Stimulated activated CD4-positive, alpha-beta T cell treated with anti-CD3 and anti-CD28 coated beads, Interleukin-1b, Interleukin-23, amount 100 ng/mL, for 1 hour (primary cell): ENCODE results near the gene HDAC9.
"Not testable (repeated sequence)": the region's sequence is repeated elsewhere in the genome, so short reads cannot be mapped to it uniquely, and the experiment has no call there.

Source experiments
- DNase-seq, 2 donors: peaks; one replicate each; pipeline ENCODE4 v3.0.0-alpha.2; 2020; ENCODE audit warnings: low read depth in 2 of 2

The HDAC9 gene

GRCh38 chr7:18971839-18972238, 476.3 kb downstream of the HDAC9 start:
- DNase-seq, result no peak

- DNase-seq, result no peak
These were observed 479.3 kb downstream of the HDAC9 start for GRCh38 chr7:18974803-18975202.

GRCh38 chr7:18975276-18975675, 479.7 kb downstream of the HDAC9 start:
- DNase-seq, result no peak

GRCh38 chr7:18975689-18976280, 480.2 kb downstream of the HDAC9 start:
- DNase-seq, result no peak

- no peak for DNase-seq
These were observed 481.3 kb downstream of the HDAC9 start for GRCh38 chr7:18976715-18977471.

GRCh38 chr7:18978108-18978495, 482.6 kb downstream of the HDAC9 start:
- no peak for DNase-seq

- not testable (repeated sequence) for DNase-seq
These were observed 495.2 kb downstream of the HDAC9 start for GRCh38 chr7:18990700-18991099.

- DNase-seq, result no peak
These were observed 498.6 kb downstream of the HDAC9 start for GRCh38 chr7:18993933-18994668.

- DNase-seq, result no peak
These were observed 499.7 kb downstream of the HDAC9 start for GRCh38 chr7:18995270-18995671.

GRCh38 chr7:18995811-18996426, 500.4 kb downstream of the HDAC9 start:
- DNase-seq, result no peak

GRCh38 chr7:18996583-18996982, 501.0 kb downstream of the HDAC9 start:
- no peak for DNase-seq

GRCh38 chr7:18997477-18998150, 502.1 kb downstream of the HDAC9 start:
- no peak for DNase-seq

- DNase-seq, result no peak
These were observed 504.9 kb downstream of the HDAC9 start for GRCh38 chr7:19000410-19000809.

GRCh38 chr7:19001854-19002253, 506.3 kb downstream of the HDAC9 start:
- DNase-seq, result no peak

GRCh38 chr7:19009241-19009935, 513.8 kb downstream of the HDAC9 start:
- no peak for DNase-seq

- no peak for DNase-seq
These were observed 514.4 kb downstream of the HDAC9 start for GRCh38 chr7:19009936-19010280.

- DNase-seq, result no peak
These were observed 515.7 kb downstream of the HDAC9 start for GRCh38 chr7:19011212-19011611.

- no peak for DNase-seq
These were observed 519.5 kb downstream of the HDAC9 start for GRCh38 chr7:19015098-19015497.

- no peak for DNase-seq
These were observed 520.6 kb downstream of the HDAC9 start for GRCh38 chr7:19016140-19016539.

GRCh38 chr7:19017374-19017773, 521.8 kb downstream of the HDAC9 start:
- no peak for DNase-seq

GRCh38 chr7:19020062-19020461, 524.5 kb downstream of the HDAC9 start:
- DNase-seq, result no peak
